NCI-H2196 treated with DMSO at 0.1 percent for 48 hours (cell line): ENCODE data around the gene ROR1.

Experiments used
- DNase-seq: peaks from one replicate; lab custom pipeline; 2025; ENCODE audit not compliant: unreplicated experiment; lab: John Stamatoyannopoulos, UW

ROR1 gene

GRCh38 chr1:63906047-63906704, 132.4 kb downstream of the ROR1 start:
- no peak for DNase-seq

GRCh38 chr1:63907051-63907450, 133.2 kb downstream of the ROR1 start:
- no peak for DNase-seq

- no peak for DNase-seq
Observed at GRCh38 chr1:63908016-63908415, 134.2 kb downstream of the ROR1 start.

GRCh38 chr1:63909526-63909925, 135.7 kb downstream of the ROR1 start:
- DNase-seq, result no peak

- DNase-seq, result no peak
Observed at GRCh38 chr1:63911049-63911448, 137.2 kb downstream of the ROR1 start.

- DNase-seq, result no peak
Observed at GRCh38 chr1:63912643-63913042, 138.8 kb downstream of the ROR1 start.

GRCh38 chr1:63913533-63913932, 139.7 kb downstream of the ROR1 start:
- DNase-seq, result no peak

GRCh38 chr1:63914241-63914640, 140.4 kb downstream of the ROR1 start:
- DNase-seq, result no peak

GRCh38 chr1:63914706-63915105, 140.9 kb downstream of the ROR1 start:
- DNase-seq, result no peak

- no peak for DNase-seq
Observed at GRCh38 chr1:63915121-63915520, 141.3 kb downstream of the ROR1 start.

- peak; percentile 79 for DNase-seq
Observed at GRCh38 chr1:63916485-63917360, 142.9 kb downstream of the ROR1 start.

- no peak for DNase-seq
Observed at GRCh38 chr1:63917571-63918417, 144.0 kb downstream of the ROR1 start.

- DNase-seq, result no peak
Observed at GRCh38 chr1:63918418-63918945, 144.7 kb downstream of the ROR1 start.

GRCh38 chr1:63920154-63921117, 146.6 kb downstream of the ROR1 start:
- no peak for DNase-seq

GRCh38 chr1:63921359-63921758, 147.5 kb downstream of the ROR1 start:
- no peak for DNase-seq

GRCh38 chr1:63921802-63922201, 148.0 kb downstream of the ROR1 start:
- DNase-seq, result no peak

- no peak for DNase-seq
Observed at GRCh38 chr1:63922848-63923247, 149.0 kb downstream of the ROR1 start.

GRCh38 chr1:63923302-63923701, 149.5 kb downstream of the ROR1 start:
- DNase-seq, result no peak

- no peak for DNase-seq
Observed at GRCh38 chr1:63924600-63924999, 150.8 kb downstream of the ROR1 start.
